HG02943 (cell line): ENCODE data around the gene ADGRA1.

Experiments
- ATAC-seq: cut with Tn5 transposase; IDR thresholded peaks from one replicate; pipeline ENCODE4 v1.9.1; 2021; ENCODE audit warnings: mild to moderate bottlenecking, low read depth, moderate library complexity; ENCODE audit not compliant: unreplicated experiment

The ADGRA1 gene

DNA sequence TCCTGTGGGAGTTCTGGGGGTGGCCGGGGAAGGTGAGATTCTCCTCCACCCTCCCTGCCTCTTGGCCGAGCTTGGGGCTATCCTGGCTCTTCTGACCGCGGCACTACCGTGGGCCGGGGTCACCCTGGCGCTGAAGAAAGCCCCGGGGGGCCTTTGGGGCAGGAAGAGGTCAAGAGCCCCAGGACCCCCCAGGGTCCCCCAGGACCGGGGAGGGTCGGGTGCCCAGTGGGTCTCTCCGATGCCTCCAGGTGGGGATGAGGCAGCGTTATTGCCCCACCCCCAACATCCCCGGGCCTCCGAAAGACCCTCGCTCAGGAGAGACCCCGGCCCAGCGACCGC, 71.9 kb downstream of the ADGRA1 start:
- no peak for ATAC-seq

- no peak for ATAC-seq
Observed at GRCh38 chr10:133159950-133160825, 72.5 kb downstream of the ADGRA1 start, which contains the start of gene KNDC1. TSS of gene KNDC1 (plus strand) at chr10:133160219. CDS start at chr10:133160468, 249 bp downstream.

- no peak for ATAC-seq
Observed at GRCh38 chr10:133160826-133161471, 73.2 kb downstream of the ADGRA1 start.

GRCh38 chr10:133161486-133162109, 73.9 kb downstream of the ADGRA1 start:
- no peak for ATAC-seq

GRCh38 chr10:133162178-133162909, 74.6 kb downstream of the ADGRA1 start:
- no peak for ATAC-seq

DNA sequence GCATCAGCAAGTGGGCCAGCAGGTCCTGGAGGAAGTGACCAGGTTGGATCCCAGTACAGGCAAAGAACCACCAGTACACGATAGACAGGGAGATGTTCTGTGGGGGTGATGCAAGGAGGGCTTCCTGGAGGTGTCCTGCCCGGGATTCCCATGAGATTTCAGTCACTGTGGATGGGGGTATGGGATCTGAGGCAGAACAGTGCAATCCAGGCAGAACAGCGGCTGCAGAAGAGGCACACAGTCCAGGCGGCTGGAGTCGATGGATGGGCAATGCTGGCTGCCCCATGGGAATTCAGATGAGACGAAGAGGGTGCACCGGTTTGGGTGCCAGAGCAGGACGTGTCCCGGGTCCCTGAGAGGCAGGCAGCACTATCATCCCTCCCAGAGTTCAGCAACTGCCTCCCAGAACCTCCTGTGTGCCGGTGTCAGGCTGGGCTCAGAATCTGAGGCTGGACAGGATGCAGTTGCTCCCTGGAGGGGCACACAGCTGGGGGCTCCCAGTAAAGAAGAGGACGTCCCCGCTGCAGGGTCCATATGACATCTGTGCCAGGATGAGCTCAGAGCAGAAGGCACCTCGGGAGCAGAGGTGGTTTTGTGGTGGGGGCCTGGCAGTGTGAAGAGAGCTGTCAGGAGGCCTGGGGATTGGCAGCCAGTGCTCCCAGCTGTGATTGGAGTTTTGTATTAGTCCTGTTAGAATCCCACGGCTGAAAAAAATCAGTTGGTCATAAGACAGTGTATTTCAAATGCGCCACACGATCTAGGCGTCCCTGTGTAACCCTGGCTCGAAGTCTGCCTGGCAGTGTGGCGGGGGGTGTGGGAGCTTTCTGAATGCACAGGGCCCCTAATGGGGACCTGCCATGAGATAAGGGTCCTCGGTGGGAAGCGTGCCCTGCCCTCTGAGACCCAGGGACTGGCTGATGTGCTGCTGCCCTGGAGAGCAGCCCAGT, 75.5 kb downstream of the ADGRA1 start:
- ATAC-seq = no peak

- no peak for ATAC-seq
Observed at GRCh38 chr10:133163889-133164815, 76.4 kb downstream of the ADGRA1 start.

DNA sequence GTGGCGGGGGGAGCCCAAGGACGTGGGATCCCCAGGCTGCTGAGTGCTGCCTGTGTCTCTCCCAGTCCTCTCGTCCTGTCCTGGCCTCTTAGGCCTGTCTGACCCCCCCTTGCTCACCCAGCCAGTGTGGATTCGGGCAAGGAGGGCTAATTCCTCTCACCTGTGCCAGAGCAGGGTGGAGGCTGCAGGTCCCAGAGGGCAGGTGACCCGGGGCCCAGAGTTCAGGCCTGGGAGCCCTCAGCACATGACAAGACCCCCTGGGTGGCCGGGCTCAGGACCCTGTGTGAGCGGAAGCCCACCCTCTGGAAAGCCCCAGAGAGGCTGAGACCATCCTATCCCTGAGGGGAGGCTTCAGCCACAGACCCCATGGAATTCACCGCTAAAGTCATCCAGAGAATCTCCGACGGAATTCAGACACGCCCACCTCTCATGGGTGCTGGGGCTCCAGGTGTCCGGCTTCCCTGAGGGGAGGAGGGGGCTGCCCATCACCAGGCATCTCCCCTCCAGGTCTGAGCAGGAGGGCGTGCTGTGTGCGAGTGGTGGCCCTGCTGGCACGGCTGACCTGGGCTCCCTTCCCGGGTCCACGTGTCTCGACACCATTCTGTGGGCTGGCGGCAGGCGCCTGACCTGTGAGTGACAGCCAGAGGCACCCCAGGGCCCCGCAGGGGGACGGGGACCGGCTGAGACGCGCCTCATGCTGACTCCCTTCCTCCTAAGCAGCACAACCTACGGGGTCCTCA, 77.3 kb downstream of the ADGRA1 start:
- ATAC-seq = no peak

DNA sequence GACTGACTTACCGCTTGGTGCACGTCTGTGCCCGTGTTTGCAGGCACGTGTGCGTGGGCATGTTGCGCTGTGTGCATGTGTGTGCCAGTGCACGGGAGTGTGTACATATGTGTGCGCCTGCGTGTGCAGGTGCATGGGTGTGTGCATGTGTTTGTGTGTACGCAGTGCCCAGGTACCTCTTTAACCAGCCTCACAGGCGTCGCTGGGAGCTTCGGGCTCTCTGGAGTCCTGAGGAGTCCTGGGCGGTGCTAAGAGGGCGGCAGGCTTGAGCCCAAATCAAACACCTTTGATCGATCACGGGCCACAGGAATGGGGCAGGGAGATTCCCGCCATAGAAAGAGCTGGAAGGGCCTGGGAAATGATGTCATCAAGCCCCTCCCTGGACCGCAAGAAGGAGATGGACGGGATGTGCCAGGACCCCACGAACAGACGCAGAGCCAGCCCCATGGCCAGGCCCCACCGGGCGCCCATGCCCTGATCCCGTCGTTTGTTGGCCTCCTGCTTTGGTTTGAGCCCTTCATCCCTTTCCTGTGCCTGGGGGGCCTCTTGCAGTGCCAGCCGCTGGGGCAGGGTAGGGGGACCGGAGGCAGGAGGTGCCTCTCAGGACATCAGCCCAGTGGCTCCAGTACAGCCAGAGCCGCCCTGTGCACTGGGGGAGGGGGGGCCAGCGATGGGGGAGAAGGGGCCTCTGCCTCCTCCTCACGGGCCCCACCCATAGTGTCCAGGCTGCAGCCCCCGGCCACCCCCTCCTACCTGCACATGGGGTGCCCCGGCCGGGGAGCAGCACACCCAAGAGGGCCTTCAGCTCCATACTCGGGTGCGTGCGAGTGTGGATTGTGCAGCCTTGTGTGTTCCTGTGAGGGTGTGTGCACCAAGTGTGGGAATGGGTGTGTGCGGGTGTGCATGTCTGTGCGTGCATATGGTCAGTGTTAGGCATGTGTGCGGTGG, 78.1 kb downstream of the ADGRA1 start:
- no peak for ATAC-seq

- ATAC-seq = no peak
Observed at GRCh38 chr10:133166504-133166827, 78.7 kb downstream of the ADGRA1 start.

DNA sequence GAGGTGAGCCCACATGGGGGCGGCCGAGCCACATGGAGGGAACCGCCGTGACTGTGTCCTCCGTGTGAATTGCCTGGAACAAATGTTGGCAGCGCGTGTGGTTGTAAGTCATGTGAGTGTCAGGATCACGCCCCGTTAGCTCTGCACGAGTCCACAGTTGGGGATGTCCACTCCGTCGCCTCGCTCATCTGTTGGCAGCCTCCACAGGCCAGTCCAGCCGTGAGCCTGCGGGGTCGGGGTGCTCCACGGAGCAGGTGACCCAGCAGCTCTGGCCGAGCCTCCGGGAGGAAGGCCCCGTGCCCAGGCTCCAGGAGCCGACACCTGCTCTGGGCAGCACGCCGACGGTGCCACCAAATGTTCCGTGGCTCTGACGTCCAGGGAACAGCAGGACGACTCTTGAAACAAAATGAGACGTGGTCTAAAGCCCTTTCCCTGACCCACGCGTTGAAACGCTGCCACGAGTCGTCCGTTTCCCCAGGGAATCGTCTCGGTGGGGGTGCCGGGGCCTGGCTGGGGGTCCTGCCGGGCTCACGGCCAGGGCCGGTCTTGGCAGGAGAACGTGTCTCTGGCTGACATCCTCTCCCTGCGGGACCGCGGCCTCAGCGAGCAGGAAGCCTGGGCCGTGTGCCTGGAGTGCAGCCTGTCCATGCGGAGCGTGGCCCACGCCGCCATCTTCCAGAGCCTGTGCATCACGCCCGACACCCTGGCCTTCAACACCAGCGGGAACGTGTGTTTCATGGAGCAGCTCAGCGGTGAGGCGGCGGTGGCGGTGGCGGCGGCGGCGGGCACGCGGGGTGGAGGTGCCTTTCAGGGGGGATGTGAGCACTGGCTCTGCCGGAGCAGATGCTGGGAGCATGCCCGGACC, 79.3 kb downstream of the ADGRA1 start:
- ATAC-seq = no peak

- ATAC-seq = no peak
Observed at GRCh38 chr10:133167693-133168616, 80.2 kb downstream of the ADGRA1 start.

- ATAC-seq = no peak
Observed at GRCh38 chr10:133168617-133169031, 80.9 kb downstream of the ADGRA1 start.

- ATAC-seq = no peak
Observed at GRCh38 chr10:133169173-133169947, 81.6 kb downstream of the ADGRA1 start.
